ENCODE data around the gene KDM4C. TPM values are rescaled to one million over a fixed set of nuclear protein-coding genes. Genes with fewer than 3 reads are reported as not detected.

The KDM4C gene
- total and polyA plus RNA-seq, 2 of the 13 experiments (the other 11 are each of a cell fraction or from before 2014, with no cell fraction given), result 19.4 to 23.6 TPM

GRCh38 chr9:7212101-7212500 lies 454.3 kb downstream of the KDM4C start:
- TF ChIP-seq MIER3 (CRISPR knock-in tag; IDR thresholded peaks at IDR 0.05; ENCODE audit: borderline replicate concordance), result no peak
- no peak for TF ChIP-seq ZNF180 (CRISPR knock-in tag; IDR thresholded peaks at IDR 0.05; ENCODE audit: borderline replicate concordance, low read depth)
- no peak for TF ChIP-seq ZNF207 (IDR thresholded peaks at IDR 0.05; ENCODE audit: borderline replicate concordance)
- TF ChIP-seq HNRNPK (IDR thresholded peaks at IDR 0.05; ENCODE audit: low read depth, low read length, poor library complexity, severe bottlenecking), result no peak
- no peak for TF ChIP-seq HNRNPUL1 (IDR thresholded peaks at IDR 0.05; ENCODE audit: low read depth, low read length)
- no peak for TF ChIP-seq PRDM15 (CRISPR knock-in tag; IDR thresholded peaks at IDR 0.05)
- no peak for TF ChIP-seq NFIB (CRISPR knock-in tag; IDR thresholded peaks at IDR 0.05; ENCODE audit: borderline replicate concordance)
- no peak for TF ChIP-seq ZSCAN9 (CRISPR knock-in tag; IDR thresholded peaks at IDR 0.05; ENCODE audit: borderline replicate concordance)
- no peak for TF ChIP-seq ZNF773 (CRISPR knock-in tag; IDR thresholded peaks at IDR 0.05; ENCODE audit: borderline replicate concordance)
- no peak for TF ChIP-seq U2AF2 (IDR thresholded peaks at IDR 0.05; ENCODE audit: low read depth, low read length)
- TF ChIP-seq RARG (CRISPR knock-in tag; IDR thresholded peaks at IDR 0.05; ENCODE audit: low read depth), result no peak
- TF ChIP-seq BRD4 (CRISPR knock-in tag; IDR thresholded peaks at IDR 0.05), result no peak
- no peak for TF ChIP-seq HMG20A (CRISPR knock-in tag; IDR thresholded peaks at IDR 0.05; ENCODE audit: borderline replicate concordance)
- TF ChIP-seq ZBTB20 (CRISPR knock-in tag; IDR thresholded peaks at IDR 0.05; ENCODE audit: borderline replicate concordance, low read depth), result no peak
- FAIRE-seq (no peak), DNase-seq (ENCODE audit: low spot score) (no peak), ATAC-seq (peak; percentile 61; the same call in 1 of the 3 replicates)
- H4K20me1 ChIP-seq (ENCODE audit: insufficient read depth, low read length), result no peaks in the 10 kb centered on the region
- no peaks in the 10 kb centered on the region for H3K79me2 ChIP-seq (ENCODE audit: insufficient read depth, low read length)
- H3K4me1 ChIP-seq (ENCODE audit: insufficient read depth, low read length), result no peaks in the 10 kb centered on the region
- 13% methylated on average over 4 of the region's 4 CpGs for WGBS (ENCODE audit: low lambda C conversion rate)
- in situ Hi-C loops (cut with HindIII; ENCODE audit: extremely low pct_ligation_motif_present, low pct_unique_long_range_greater_than_20kb) (no loop called here), intact Hi-C loops (cut with micrococcal nuclease; ENCODE audit: unreplicated experiment) (no loop called here)
- H3K4me2 ChIP-seq (ENCODE audit: low read depth, low read length), result peak overlapping the region; percentile 18
- ChIA-PET CTCF (ENCODE audit: low intra/inter-chr PET ratio, low total read pairs) (no interaction called here), POLR2A (no interaction called here)
- no peaks in the 10 kb centered on the region for H3K36me3 ChIP-seq (replicated peaks in 1 of 2; ENCODE audit: control insufficient read depth in 1 of 2, insufficient read depth in 2 of 2, low read length in 2 of 2)
- 0 out of 6 replicates have a peak overlapping the region, but pooled peaks of 1 of the 3 experiments have one; percentile 19 for H3K4me3 ChIP-seq (replicated peaks in 1 of 3; ENCODE audit: insufficient read depth in 1 of 3, low read depth in 2 of 3, low read length in 3 of 3)
- H3K9me3 ChIP-seq (ENCODE audit: low read length), result no peaks in the 10 kb centered on the region
- H2AFZ ChIP-seq (ENCODE audit: low read length), result no peak overlapping the region
- peaks cover 0 to 5% of the 10 kb centered on the region in 2 experiments; a peak in 1 of 5 replicates for H3K27me3 ChIP-seq (ENCODE audit: control insufficient read depth in 1 of 2, insufficient read depth in 2 of 2, low read length in 2 of 2)
- H3K9ac ChIP-seq (ENCODE audit: insufficient read depth, low read depth, low read length), result no peak overlapping the region
- no peak overlapping the region for H3K27ac ChIP-seq (ENCODE audit: extremely low read length, insufficient read depth, low read length)
- BruUV-seq (replicated peaks), result no TSS peak
